NT2/D1 (cell line): ENCODE results near the gene RNF32.

Source experiments
- SUZ12 ChIP-seq: IDR thresholded peaks from 2 replicates; pipeline ENCODE4 v1.6.1; 2011; ENCODE audit not compliant: insufficient read length, insufficient read depth; ENCODE audit errors: extremely low read depth
- YY1 ChIP-seq: IDR thresholded peaks from 2 replicates; pipeline ENCODE4 v1.6.1; 2011; ENCODE audit not compliant: insufficient read length, insufficient read depth

DNA sequence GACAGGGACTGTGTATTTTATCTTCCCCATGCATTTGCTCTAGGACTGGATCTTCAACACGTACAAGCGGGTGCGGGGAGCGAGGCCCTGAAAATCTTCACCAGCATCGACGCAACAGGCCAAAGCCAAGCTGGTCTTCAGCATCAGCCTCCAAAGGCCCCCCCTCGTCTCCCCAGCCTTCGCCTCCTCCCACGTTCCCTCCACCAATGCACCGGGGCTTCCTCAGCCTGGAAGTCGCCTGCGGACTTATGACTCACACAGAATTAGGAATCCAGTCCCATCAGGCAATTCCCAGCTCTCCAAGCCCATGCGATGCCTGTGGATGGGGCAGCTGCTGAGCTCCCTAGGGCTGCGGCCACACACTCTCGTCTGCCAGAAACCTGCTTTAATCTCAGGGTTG, 36.3 kb upstream of the RNF32 start:
- TF ChIP-seq YY1 (no peak), SUZ12 (no peak)
